Measurements from ENCODE around the gene IQCM.
"Not testable (repeated sequence)": the region's sequence is repeated elsewhere in the genome, so short reads cannot be mapped to it uniquely, and the experiment has no call there.

IQCM gene

GRCh38 chr4:149426461-149426860 is 389.2 kb downstream of the IQCM start:
- DNase-seq = no peak

GRCh38 chr4:149409555-149409962 is 406.1 kb downstream of the IQCM start:
- no peak for DNase-seq

GRCh38 chr4:149409146-149409545 is 406.5 kb downstream of the IQCM start:
- DNase-seq = no peak

- no peak for DNase-seq
Measured at GRCh38 chr4:149404143-149404542, 411.5 kb downstream of the IQCM start.

GRCh38 chr4:149403081-149403480 is 412.6 kb downstream of the IQCM start:
- no peak for DNase-seq

GRCh38 chr4:149398993-149399392 is 416.6 kb downstream of the IQCM start:
- DNase-seq = no peak

- peak; percentile 5 for DNase-seq
Measured at GRCh38 chr4:149370785-149371420, 444.7 kb downstream of the IQCM start.

GRCh38 chr4:149370002-149370401 is 445.6 kb downstream of the IQCM start:
- no peak for DNase-seq

- no peak for DNase-seq
Measured at GRCh38 chr4:149353241-149353640, 462.4 kb downstream of the IQCM start.

GRCh38 chr4:149349541-149349940 is 466.1 kb downstream of the IQCM start:
- DNase-seq = no peak

- no peak for DNase-seq
Measured at GRCh38 chr4:149347139-149347538, 468.5 kb downstream of the IQCM start.

- no peak for DNase-seq
Measured at GRCh38 chr4:149345424-149345823, 470.2 kb downstream of the IQCM start.

GRCh38 chr4:149344436-149344835 is 471.2 kb downstream of the IQCM start:
- no peak for DNase-seq

GRCh38 chr4:149343614-149344013 is 472.0 kb downstream of the IQCM start:
- no peak for DNase-seq

- not testable (repeated sequence) for DNase-seq
Measured at GRCh38 chr4:149341117-149341516, 474.5 kb downstream of the IQCM start.

- DNase-seq = no peak
Measured at GRCh38 chr4:149328161-149328560, 487.5 kb downstream of the IQCM start.

- DNase-seq = no peak
Measured at GRCh38 chr4:149322203-149322602, 493.4 kb downstream of the IQCM start.

GRCh38 chr4:149321438-149321837 is 494.2 kb downstream of the IQCM start:
- DNase-seq = no peak

GRCh38 chr4:149311076-149311475 is 504.6 kb downstream of the IQCM start:
- DNase-seq = no peak

GRCh38 chr4:149306537-149306936 is 509.1 kb downstream of the IQCM start:
- no peak for DNase-seq

All from NCI-H345 (cell line).